Measurements from ENCODE around the gene SARS2.

- TF ChIP-seq EZH2 (IDR thresholded peaks at IDR 0.05; ENCODE audit: low read length, unreplicated experiment) = no peak
- TF ChIP-seq CTCF (conservative IDR thresholded peaks at IDR 0.05; ENCODE audit: low read depth, low read length) = no peak
Observed at GRCh38 chr19:38889803-38890202, 40.8 kb downstream of the SARS2 start.

Measured in PC-3 (cell line).